GM18519 (cell line): ENCODE data around the gene UTP4.

ENCODE experiments used
- ATAC-seq: cut with Tn5 transposase; IDR thresholded peaks from one replicate; pipeline ENCODE4 v1.9.1; 2021; ENCODE audit warnings: mild to moderate bottlenecking, moderate library complexity; ENCODE audit not compliant: unreplicated experiment, low FRiP score

UTP4 gene

GRCh38 chr16:69132424-69133252 is at the start of gene UTP4, which contains the start of gene CHTF8:
UTP4 (plus strand) TSS chr16:69132649; CDS start chr16:69133460, 811 bp downstream.
CHTF8 (minus strand) TSS chr16:69132588; CDS start chr16:69121458, 11,130 bp downstream.
- ATAC-seq = peak; percentile 65

- ATAC-seq = no peak
These were observed 49.0 kb upstream of the UTP4 start for GRCh38 chr16:69083306-69083941.

- ATAC-seq = no peak
These were observed 48.2 kb upstream of the UTP4 start for GRCh38 chr16:69084289-69084688.

GRCh38 chr16:69085032-69085695 is 47.3 kb upstream of the UTP4 start:
- no peak for ATAC-seq

GRCh38 chr16:69087161-69087581 is 45.3 kb upstream of the UTP4 start:
- ATAC-seq = no peak

- no peak for ATAC-seq
These were observed 43.8 kb upstream of the UTP4 start for GRCh38 chr16:69088684-69089083.

GRCh38 chr16:69089091-69089910 is 43.1 kb upstream of the UTP4 start:
- ATAC-seq = no peak

GRCh38 chr16:69093974-69094373 is 38.5 kb upstream of the UTP4 start:
- no peak for ATAC-seq

- ATAC-seq = no peak
These were observed 37.9 kb upstream of the UTP4 start for GRCh38 chr16:69094501-69094900.

GRCh38 chr16:69095193-69095592 is 37.3 kb upstream of the UTP4 start:
- ATAC-seq = no peak

- no peak for ATAC-seq
These were observed 32.3 kb upstream of the UTP4 start for GRCh38 chr16:69100071-69100691.

- no peak for ATAC-seq
These were observed 26.7 kb upstream of the UTP4 start, which contains the start of gene HAS3 for GRCh38 chr16:69105501-69106361. HAS3 (plus strand) TSS chr16:69105653; CDS start chr16:69109396, 3,743 bp downstream.

- no peak for ATAC-seq
These were observed 25.7 kb upstream of the UTP4 start for GRCh38 chr16:69106491-69107315.

GRCh38 chr16:69107316-69107962 is 25.0 kb upstream of the UTP4 start:
- ATAC-seq = no peak

- ATAC-seq = no peak
These were observed 24.2 kb upstream of the UTP4 start for GRCh38 chr16:69108064-69108904.

GRCh38 chr16:69108905-69109252 is 23.6 kb upstream of the UTP4 start:
- ATAC-seq = no peak
